Right lobe of liver (tissue), 6 donors: ENCODE measurements around the gene C1orf52. TPM values are rescaled to one million over a fixed set of nuclear protein-coding genes. Genes with fewer than 3 reads are reported as not detected.

Experiments
- ATAC-seq, 4 donors: fragments of 200-7000 bp; cut with Tn5 transposase; one replicate each; pipeline ENCODE4 v1.9.1; 2020; ENCODE audit warnings: mild to moderate bottlenecking in 4 of 4, moderate library complexity in 4 of 4
- DNase-seq, 3 donors: peaks; one replicate each; pipeline ENCODE4 v3.0.0-alpha.2; 2020
- H3K27ac ChIP-seq, 3 donors: fragments of 200-600 bp; one replicate each; pipeline ENCODE4 v1.8.0; 2022
- H3K27me3 ChIP-seq, 2 donors: fragments of 200-600 bp; one replicate each; pipeline ENCODE4 v1.8.0; 2022
- H3K36me3 ChIP-seq, 4 donors: fragments of 200-600 bp; sonication (generic) in 1 of 4; one replicate each; pipeline versions ENCODE4 v1.5.1 to v1.8.0; 2017 to 2022; ENCODE audit warnings: control low read depth in 1 of 4
- H3K4me1 ChIP-seq, 4 donors: fragments of 200-600 bp; sonication (generic) in 1 of 4; one replicate each; pipeline versions ENCODE4 v1.5.1 to v1.8.0; 2017 to 2022; ENCODE audit warnings: control low read depth in 1 of 4
- H3K4me3 ChIP-seq, 3 donors: fragments of 200-600 bp; one replicate each; pipeline ENCODE4 v1.8.0; 2022
- H3K9me3 ChIP-seq, 4 donors: fragments of 200-600 bp; sonication (generic) in 1 of 4; one replicate each; pipeline versions ENCODE4 v1.5.1 to v1.8.0; 2017 to 2022; ENCODE audit warnings: control low read depth in 1 of 4
- CTCF ChIP-seq, 4 donors: fragments of 200-600 bp in 3 of 4; fragments of 450-650 bp in 1 of 4; IDR thresholded peaks; one replicate each; pipeline versions ENCODE4 v1.5.1 to v1.8.0; 2016 to 2022; ENCODE audit warnings: antibody characterized with exemption in 4 of 4, mild to moderate bottlenecking in 2 of 4
- POLR2A ChIP-seq: fragments of 450-650 bp; IDR thresholded peaks from one replicate; pipeline ENCODE4 v1.6.1; 2017; ENCODE audit warnings: antibody characterized with exemption, mild to moderate bottlenecking
- WGBS: methylation state at CpG from one replicate; pipeline ENCODE4 v1.1.6; 2018; ENCODE audit warnings: low coverage, low lambda C conversion rate; ENCODE audit not compliant: insufficient coverage; ENCODE audit errors: missing lambda C conversion rate; 5-methylcytosine and 5-hydroxymethylcytosine counted together
- intact Hi-C, 2 donors: fragments of 100-400 bp; cut with DNase I; formaldehyde crosslinking; loops; one replicate each; pipeline versions ENCODE4 v1.11.2 to v1.14.1; 2022
- total RNA-seq, 6 experiments: library from RNA; depleted of rRNA in 2 of 6; stranded (reverse); fragments of >200 nt in 2 of 6; fragmentation: NEBNext Ultra II Directional in 3 of 6; extraction: Animal tissue kit (Norgen Biotek cat#: 25700) in 3 of 6; gene quantifications; one replicate each; pipeline versions ENCODE4 v1.1.0 to v1.2.4, GENCODE V29; 2016 to 2023
- donor health status: DM: no; HTN: yes; CAD: no.
- donor health status: DM: no; HTN: no; CAD: no.
- donor health status: DM: no; HTN: no; CAD: no.
- donor health status: DM: no; HTN: yes; CAD: no.
- donor health status: DM: no; HTN: yes; CAD: no.

The C1orf52 gene
- total RNA-seq, 6 experiments from 2014 or later, result 4.7 to 8.0 (median 6.7) TPM

GRCh38 chr1:85223334-85223733, 36.1 kb downstream of the C1orf52 start:
- no peaks in the 10 kb centered on the region for H3K4me1 ChIP-seq
- H3K36me3 ChIP-seq, result no peaks in the 10 kb centered on the region
- DNase-seq (no peak), ATAC-seq (no peak)
- TF ChIP-seq CTCF (IDR thresholded peaks at IDR 0.05), result no peak
- no peak for TF ChIP-seq POLR2A
- intact Hi-C loops, result no loop called here
- no peaks in the 10 kb centered on the region for H3K27me3 ChIP-seq
- H3K9me3 ChIP-seq, result no peaks in the 10 kb centered on the region
- WGBS, result 62% methylated on average over 5 of the region's 5 CpGs
- H3K27ac ChIP-seq, result no peak overlapping the region
- H3K4me3 ChIP-seq, result no peak overlapping the region

- no peaks in the 10 kb centered on the region for H3K9me3 ChIP-seq
- H3K27ac ChIP-seq, result no peak overlapping the region
- no peak overlapping the region for H3K4me3 ChIP-seq
- no peaks in the 10 kb centered on the region for H3K36me3 ChIP-seq
- no peaks in the 10 kb centered on the region for H3K4me1 ChIP-seq
- WGBS, result 39% methylated on average over 7 of the region's 7 CpGs
- DNase-seq (no peak), ATAC-seq (no peak)
- H3K27me3 ChIP-seq, result no peaks in the 10 kb centered on the region
- intact Hi-C loops, result no loop called here
- TF ChIP-seq CTCF (IDR thresholded peaks at IDR 0.05) (no peak), POLR2A (no peak)
Measured at GRCh38 chr1:85220756-85221201, 38.7 kb downstream of the C1orf52 start.

GRCh38 chr1:85219853-85220610, 39.4 kb downstream of the C1orf52 start:
- no peaks in the 10 kb centered on the region for H3K4me1 ChIP-seq
- H3K9me3 ChIP-seq, result no peaks in the 10 kb centered on the region
- DNase-seq (no peak), ATAC-seq (no peak)
- H3K4me3 ChIP-seq, result no peak overlapping the region
- TF ChIP-seq POLR2A (no peak), CTCF (IDR thresholded peaks at IDR 0.05) (no peak)
- 67% methylated on average over 2 of the region's 2 CpGs for WGBS
- intact Hi-C loops, result no loop called here
- H3K27me3 ChIP-seq, result no peaks in the 10 kb centered on the region
- no peaks in the 10 kb centered on the region for H3K36me3 ChIP-seq
- H3K27ac ChIP-seq, result no peak overlapping the region

GRCh38 chr1:85216697-85217096, 42.8 kb downstream of the C1orf52 start:
- Histone ChIP-seq H3K27ac (no peak overlapping the region), H3K36me3 (no peaks in the 10 kb centered on the region), H3K27me3 (no peaks in the 10 kb centered on the region), H3K4me3 (no peak overlapping the region), H3K9me3 (no peaks in the 10 kb centered on the region), H3K4me1 (no peaks in the 10 kb centered on the region)
- ATAC-seq, result no peak
- DNase-seq, result no peak
- intact Hi-C loops, result no loop called here
- TF ChIP-seq CTCF (IDR thresholded peaks at IDR 0.05), result no peak
- TF ChIP-seq POLR2A, result no peak

- WGBS, result 65% methylated on average over 5 of the region's 5 CpGs
- Histone ChIP-seq H3K27ac (no peak overlapping the region), H3K36me3 (no peaks in the 10 kb centered on the region), H3K27me3 (no peaks in the 10 kb centered on the region), H3K9me3 (no peaks in the 10 kb centered on the region), H3K4me1 (no peaks in the 10 kb centered on the region), H3K4me3 (no peak overlapping the region)
- ATAC-seq (no peak), DNase-seq (no peak)
- no peak for TF ChIP-seq CTCF (IDR thresholded peaks at IDR 0.05)
- no peak for TF ChIP-seq POLR2A
- intact Hi-C loops, result no loop called here
Measured at GRCh38 chr1:85214654-85215053, 44.8 kb downstream of the C1orf52 start.
